AG04450 (cell line): ENCODE data around the gene HS6ST2. TPM values are rescaled to one million over a fixed set of nuclear protein-coding genes. Genes with fewer than 3 reads are reported as not detected.

Experiments used
- CTCF ChIA-PET: fragments of 300-600, 350-600 bp; formaldehyde crosslinking; extraction: SDS; loops from one replicate; lab custom pipeline; 2022; ENCODE audit warnings: antibody characterized with exemption, inconsistent platforms; lab: Charles Lee
- POLR2A ChIA-PET: fragments of 350-600 bp; formaldehyde crosslinking; extraction: SDS; loops from one replicate; lab custom pipeline; 2021; ENCODE audit warnings: antibody characterized with exemption, inconsistent platforms; lab: Yijun Ruan, JAX
- DNase-seq: peaks from one replicate; pipeline ENCODE4 v3.0.0-alpha.2; 2011; ENCODE audit warnings: low read depth, low spot score
- H3K27ac ChIP-seq: one replicate; pipeline ENCODE4 v1.5.1; 2012; ENCODE audit warnings: low read depth, low read length, control low read depth
- H3K27me3 ChIP-seq: one replicate; pipeline ENCODE4 v1.6.0; 2012; ENCODE audit warnings: low read length; ENCODE audit not compliant: control insufficient read depth, insufficient read depth
- H3K4me3 ChIP-seq: 2 replicates; pipeline ENCODE4 v1.5.1; 2011; ENCODE audit warnings: mild to moderate bottlenecking, low read depth, low read length, control low read depth
- H3K9me3 ChIP-seq: 2 replicates; pipeline ENCODE4 v1.5.1; 2012; ENCODE audit warnings: low read length; ENCODE audit not compliant: control insufficient read depth, insufficient read depth
- polyA plus RNA-seq: library from polyadenylated mRNA; depleted of rRNA; stranded (reverse); fragments of >200 nt; gene quantifications from 2 replicates; pipeline ENCODE4 v1.2.3, GENCODE V29; 2011
- TF ChIP-seq, protein P1 (sequence below): IDR thresholded peaks from 2 replicates; pipeline ENCODE4 v1.5.1; 2011; ENCODE audit warnings: low read depth, low read length, control low read depth, inconsistent platforms

The HS6ST2 gene
- polyA plus RNA-seq, 1 experiment, result not detected

DNA sequence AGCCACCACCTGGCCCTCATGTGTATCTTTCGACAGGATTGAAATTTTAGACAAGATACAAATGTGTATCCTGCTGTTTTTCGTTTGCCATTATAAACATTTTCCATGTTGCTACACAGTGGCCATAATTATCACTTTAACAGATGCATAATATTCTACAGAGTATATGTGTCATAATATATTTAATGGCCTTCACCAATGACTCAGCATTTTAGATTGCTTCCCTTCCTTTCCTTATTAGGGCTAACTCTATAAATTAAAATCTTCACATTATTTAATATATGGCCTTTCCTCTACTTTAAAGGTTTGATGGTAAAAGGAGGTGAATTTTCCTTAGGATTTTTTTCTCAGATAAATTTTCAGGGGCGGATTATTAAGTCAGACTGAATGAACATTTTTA is 97.4 kb downstream of the HS6ST2 start:
- TF ChIP-seq, protein P1, sequence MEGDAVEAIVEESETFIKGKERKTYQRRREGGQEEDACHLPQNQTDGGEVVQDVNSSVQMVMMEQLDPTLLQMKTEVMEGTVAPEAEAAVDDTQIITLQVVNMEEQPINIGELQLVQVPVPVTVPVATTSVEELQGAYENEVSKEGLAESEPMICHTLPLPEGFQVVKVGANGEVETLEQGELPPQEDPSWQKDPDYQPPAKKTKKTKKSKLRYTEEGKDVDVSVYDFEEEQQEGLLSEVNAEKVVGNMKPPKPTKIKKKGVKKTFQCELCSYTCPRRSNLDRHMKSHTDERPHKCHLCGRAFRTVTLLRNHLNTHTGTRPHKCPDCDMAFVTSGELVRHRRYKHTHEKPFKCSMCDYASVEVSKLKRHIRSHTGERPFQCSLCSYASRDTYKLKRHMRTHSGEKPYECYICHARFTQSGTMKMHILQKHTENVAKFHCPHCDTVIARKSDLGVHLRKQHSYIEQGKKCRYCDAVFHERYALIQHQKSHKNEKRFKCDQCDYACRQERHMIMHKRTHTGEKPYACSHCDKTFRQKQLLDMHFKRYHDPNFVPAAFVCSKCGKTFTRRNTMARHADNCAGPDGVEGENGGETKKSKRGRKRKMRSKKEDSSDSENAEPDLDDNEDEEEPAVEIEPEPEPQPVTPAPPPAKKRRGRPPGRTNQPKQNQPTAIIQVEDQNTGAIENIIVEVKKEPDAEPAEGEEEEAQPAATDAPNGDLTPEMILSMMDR, result no peak
- H3K9me3 ChIP-seq, result no peaks in the 10 kb centered on the region
- H3K27me3 ChIP-seq, result no peaks in the 10 kb centered on the region
- H3K27ac ChIP-seq, result no peak overlapping the region
- ChIA-PET CTCF (no interaction called here), POLR2A (no interaction called here)
- H3K4me3 ChIP-seq, result no peak overlapping the region
- no peak for DNase-seq

DNA sequence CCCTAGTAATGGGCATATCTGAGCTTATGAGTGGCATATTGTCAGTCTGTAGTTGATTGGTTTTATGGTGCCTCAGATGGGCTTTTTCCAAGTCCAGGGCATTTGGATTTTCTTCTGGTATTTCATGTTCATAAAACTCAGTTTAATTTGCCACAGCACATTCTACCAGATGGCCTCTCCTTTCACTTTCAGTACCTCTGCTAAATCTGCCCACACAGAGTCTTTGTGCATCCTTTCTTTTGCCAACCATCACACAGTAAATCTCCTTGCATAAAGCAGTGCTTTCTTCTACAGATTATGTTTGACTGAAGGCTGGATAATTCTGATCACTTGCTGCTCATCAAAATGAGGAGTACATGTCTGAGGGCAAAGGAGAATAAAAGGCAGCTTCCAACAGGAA is 98.2 kb downstream of the HS6ST2 start:
- no peak overlapping the region for H3K4me3 ChIP-seq
- TF ChIP-seq, protein P1, result no peak
- H3K9me3 ChIP-seq, result no peaks in the 10 kb centered on the region
- ChIA-PET CTCF (no interaction called here), POLR2A (no interaction called here)
- no peak for DNase-seq
- H3K27me3 ChIP-seq, result no peaks in the 10 kb centered on the region
- H3K27ac ChIP-seq, result no peak overlapping the region

DNA sequence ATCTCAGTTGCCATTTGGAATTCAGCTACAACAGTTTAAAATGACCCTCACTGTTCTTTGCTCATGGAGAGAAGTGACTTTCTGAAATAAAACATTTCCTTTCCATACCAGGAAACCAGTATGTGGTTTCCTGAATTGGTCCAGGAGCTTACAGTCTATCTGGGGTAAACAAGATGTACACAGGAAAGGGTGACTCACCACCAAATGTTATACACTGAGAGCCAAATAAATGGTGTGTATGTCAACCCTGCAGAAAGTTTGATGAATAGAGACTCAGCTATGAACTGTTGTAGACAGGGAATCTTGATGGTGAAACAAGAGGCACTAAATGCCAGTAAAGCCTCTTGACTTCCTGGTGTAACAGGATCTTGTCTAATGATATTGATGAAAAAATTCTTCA is 100.4 kb downstream of the HS6ST2 start:
- Histone ChIP-seq H3K27me3 (no peaks in the 10 kb centered on the region), H3K9me3 (no peaks in the 10 kb centered on the region), H3K27ac (no peak overlapping the region), H3K4me3 (no peak overlapping the region)
- DNase-seq, result no peak
- ChIA-PET POLR2A (no interaction called here), CTCF (no interaction called here)
- TF ChIP-seq, protein P1, result no peak

DNA sequence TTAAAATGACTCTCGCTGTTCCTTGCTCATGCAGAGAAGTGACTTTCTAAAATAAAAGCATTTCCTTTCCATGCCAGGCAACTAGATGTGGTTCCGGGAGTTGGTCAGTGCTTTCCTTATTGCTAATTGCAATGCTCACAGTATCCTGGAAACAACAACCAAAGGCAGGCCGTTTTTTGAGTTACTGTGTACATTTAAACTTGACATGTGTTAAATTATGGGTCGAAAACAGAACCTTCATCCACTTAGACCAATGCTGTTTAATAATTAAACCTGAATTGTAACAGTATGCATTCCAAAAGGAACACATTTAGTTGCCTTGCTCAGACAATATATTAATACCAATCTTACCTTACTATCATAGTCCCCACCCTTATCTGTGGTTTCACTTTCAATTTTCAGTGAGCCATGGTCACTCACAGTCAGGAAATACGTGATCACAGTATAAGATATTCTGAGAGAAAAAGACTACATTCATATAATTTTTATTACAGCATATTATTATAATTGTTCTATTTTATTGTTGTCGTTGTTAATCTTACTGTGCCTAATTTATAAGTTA is 102.6 kb downstream of the HS6ST2 start:
- H3K27ac ChIP-seq, result no peak overlapping the region
- no peaks in the 10 kb centered on the region for H3K27me3 ChIP-seq
- ChIA-PET CTCF (no interaction called here), POLR2A (no interaction called here)
- DNase-seq, result no peak
- TF ChIP-seq, protein P1, result no peak
- no peaks in the 10 kb centered on the region for H3K9me3 ChIP-seq
- no peak overlapping the region for H3K4me3 ChIP-seq

DNA sequence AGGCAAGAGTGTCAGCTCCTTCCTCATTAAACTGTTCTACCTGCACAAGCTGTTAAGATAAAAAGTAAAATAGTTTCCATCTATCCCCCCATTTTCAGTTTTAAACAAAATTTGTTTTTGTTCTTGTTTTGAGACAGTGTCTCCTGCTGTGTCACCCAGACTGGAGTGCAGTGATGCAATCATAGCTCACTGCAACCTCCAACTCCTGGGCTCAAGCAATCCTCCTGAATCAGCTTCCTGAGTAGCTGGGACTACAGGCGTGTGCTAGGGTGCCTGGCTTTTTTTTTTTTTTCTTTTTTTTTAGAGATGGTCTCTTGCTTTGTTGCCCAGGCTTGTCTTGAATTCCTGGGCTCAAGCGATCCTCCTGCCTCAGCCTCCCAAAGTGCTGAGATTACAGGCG is 105.4 kb downstream of the HS6ST2 start:
- Histone ChIP-seq H3K4me3 (no peak overlapping the region), H3K9me3 (no peaks in the 10 kb centered on the region), H3K27me3 (no peaks in the 10 kb centered on the region), H3K27ac (no peak overlapping the region)
- CTCF ChIA-PET, result no interaction called here
- POLR2A ChIA-PET, result no interaction called here
- TF ChIP-seq, protein P1, result no peak
- no peak for DNase-seq
